HG03175 (cell line): ENCODE results near the gene CDS2.
A peak's percentile ranks its signal among the peaks of the same experiment; 100 is the strongest.

ENCODE experiments used
- ATAC-seq: cut with Tn5 transposase; IDR thresholded peaks from one replicate; pipeline ENCODE4 v1.9.1; 2021; ENCODE audit warnings: mild to moderate bottlenecking, moderate library complexity; ENCODE audit not compliant: unreplicated experiment

The CDS2 gene

DNA sequence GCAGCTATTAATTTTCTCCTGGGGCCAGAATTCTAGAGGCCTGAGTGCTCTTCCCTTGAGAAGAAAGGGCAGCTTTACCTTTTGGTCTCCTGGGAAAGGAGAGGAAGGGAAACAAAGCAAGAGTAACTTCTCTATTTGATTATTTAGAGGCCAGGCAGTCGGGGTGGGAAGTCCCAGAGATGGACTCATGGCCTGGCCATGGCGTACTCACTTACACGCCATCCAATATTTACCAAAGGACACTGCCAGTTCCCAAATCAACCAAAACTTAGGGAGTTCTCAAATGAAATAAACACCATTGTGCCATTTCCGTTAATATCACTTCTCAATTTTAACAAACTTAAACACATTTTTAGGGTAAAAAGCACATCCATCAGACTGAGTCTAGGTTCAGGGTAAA is 76.6 kb downstream of the CDS2 start:
- ATAC-seq: no peak

DNA sequence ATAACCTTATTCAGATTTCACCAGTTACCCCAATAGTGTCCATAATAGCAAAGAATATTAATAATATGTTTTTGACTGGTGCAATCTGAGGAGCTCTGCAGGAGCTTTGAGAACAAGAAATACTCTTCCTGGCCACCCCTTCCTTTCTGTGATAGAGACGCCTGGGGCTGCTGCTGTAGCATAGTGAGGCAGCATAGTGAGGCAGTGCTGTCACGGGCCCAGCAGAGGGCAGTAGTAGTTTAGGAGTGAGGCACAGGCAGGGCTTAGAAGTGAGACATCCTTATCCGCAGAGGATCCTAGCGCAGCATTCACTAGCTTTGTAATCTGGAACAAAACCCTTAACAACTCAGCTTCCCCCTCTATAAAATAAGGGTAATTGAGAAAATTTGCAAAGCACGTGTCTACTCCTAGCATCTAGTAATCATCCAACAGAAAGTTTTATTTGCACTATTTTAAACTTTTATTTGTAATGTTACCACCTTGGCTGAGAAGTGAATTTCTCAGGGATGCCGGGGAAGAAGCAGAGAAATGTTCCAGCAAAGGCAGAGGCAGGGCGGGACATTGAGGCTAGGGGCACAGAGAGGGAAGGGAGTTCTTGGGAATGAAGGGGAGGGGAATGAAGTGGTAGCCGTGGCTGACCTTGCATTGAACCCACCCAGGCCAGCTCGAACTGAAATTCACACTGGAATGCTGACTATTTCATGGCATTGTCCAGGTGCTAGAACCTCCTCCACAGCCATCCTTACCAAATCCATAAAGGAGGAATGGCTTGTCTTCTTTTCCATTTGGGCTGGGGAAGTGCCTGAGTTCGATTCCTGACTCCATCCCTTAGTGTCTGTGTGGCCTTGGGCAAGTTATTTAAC is 78.8 kb downstream of the CDS2 start:
- peak; percentile 97 for ATAC-seq

GRCh38 chr20:5207138-5207537 is 80.3 kb downstream of the CDS2 start:
- no peak for ATAC-seq

DNA sequence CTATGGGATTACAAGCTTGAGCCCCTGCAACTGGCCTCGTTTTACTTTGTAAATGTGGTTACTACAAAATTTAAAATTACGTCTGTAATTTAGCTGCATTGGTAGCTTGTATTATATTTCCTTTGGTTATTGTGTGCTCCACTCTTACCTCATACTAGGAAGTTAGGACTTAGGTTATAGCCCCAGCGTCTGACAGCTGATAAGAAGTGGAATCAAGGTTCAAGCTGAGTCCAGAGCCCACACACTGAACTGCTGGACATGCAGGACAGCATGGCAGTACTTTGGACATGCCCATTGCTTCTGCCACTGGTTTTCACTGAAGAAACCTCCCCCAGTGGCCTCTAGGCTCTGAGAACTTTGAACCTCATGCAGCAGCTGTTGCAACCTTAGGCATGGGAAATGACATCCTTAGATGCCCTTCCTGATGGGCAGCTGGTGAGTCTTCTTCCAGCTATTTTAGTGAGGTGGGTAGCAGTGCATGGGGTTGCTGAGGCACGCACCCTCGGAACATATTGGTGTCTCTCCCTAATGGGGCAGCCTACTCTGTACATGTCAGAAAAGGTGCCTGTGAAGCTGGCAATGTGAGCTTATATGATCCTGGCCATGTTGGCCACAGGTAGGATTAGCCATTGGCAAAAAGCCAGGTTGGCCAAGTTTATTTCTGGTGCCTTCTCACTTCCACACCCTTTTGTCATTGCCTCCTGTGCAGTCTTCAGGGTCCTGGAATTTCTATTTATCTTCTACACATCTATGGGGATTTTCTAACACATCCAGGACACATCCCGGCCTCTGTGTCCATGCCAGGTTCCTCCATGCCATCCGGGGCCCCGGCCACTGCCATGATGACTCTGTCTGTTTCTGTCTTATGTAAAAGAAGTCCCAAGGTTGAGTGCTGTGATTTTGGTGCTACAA is 85.3 kb downstream of the CDS2 start:
- no peak for ATAC-seq

- no peak for ATAC-seq
Observed at GRCh38 chr20:5212907-5213487, 86.2 kb downstream of the CDS2 start.

DNA sequence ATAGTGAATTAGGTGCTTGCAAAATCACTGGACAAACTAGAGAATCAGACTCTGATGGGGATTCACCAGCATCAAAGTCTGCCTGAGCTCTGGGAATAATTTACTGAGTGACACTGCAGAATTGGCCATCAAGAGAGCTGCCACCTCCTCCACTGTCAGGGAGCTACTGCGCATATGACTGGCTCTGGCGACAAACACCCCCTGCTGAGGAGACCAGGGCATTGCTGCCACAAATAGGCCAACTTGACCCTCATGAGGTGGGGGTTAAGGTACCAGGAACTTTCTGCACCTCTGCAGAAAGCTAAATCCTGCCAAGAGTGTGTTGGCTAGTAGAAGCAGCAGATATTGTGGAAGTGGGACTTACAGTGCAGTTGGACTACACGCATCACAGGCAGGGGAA is 88.0 kb downstream of the CDS2 start:
- ATAC-seq: no peak

DNA sequence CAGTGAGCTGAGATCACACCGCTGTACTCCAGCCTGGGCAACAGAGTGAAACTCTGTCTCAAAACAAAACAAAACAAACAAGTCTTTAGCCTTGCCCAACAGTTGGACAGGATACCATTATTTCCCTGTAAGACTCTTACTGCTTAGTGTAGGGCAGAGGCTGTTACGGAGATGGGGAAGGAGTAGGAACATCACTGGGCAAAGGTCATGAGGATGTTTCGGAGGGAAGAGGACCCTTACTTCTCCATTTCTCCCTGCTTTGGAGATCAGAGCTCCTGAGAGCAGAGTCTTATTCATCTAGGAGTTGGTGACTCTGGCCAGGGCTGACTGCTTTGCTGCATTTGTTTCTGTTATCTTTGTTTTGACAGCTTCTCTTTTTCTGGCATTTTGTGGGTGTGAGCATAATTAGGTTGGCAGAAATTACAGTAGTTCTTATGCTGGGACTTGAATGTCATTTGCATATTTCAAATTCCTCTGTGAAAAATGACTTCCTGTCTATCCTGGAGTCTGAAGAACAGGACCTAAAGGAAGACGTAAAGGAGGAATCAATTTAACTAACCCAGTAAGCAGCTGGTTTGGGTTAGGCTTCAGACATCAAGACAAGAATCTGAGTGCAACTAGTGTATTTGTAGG is 89.0 kb downstream of the CDS2 start:
- no peak for ATAC-seq

GRCh38 chr20:5216663-5217062 is 89.9 kb downstream of the CDS2 start:
- ATAC-seq: no peak

GRCh38 chr20:5217616-5218015 is 90.8 kb downstream of the CDS2 start:
- no peak for ATAC-seq

DNA sequence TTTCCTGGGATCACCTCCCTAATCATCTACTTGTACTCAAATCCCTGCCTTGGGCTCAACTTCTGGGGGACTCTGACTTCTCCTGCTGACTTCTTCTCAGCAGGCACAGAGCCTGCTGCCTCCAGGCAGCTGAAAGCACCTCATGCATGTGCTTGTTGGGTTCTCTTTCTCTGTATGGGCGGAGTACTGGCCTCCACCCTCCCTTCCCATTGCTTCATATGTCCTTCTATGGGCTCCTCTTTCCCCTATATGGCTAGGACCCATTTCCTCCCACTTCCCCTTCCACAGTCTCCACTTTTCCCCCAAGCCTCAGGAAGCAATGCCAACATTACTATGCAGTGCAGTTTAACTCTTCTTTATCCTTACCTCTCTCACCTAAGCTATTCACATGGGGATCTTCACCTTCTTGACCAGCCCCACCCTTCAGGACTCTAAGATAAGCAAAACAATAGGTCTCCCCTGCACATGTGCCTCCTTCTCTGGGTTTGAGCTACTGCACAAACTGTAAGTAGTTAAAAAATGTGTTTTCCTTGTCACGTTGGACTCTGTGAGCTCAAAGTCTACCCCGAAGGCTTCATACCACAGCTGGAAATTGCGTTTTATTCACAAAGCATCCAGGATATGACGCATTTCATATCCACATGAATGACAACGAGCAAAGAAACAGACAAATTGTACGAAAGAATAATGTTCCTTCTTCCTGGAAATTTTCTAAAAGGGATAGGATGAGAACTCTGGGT is 93.7 kb downstream of the CDS2 start:
- ATAC-seq: no peak

GRCh38 chr20:5221061-5221430 is 94.2 kb downstream of the CDS2 start:
- no peak for ATAC-seq

GRCh38 chr20:5222919-5223634 is 96.3 kb downstream of the CDS2 start:
- no peak for ATAC-seq

DNA sequence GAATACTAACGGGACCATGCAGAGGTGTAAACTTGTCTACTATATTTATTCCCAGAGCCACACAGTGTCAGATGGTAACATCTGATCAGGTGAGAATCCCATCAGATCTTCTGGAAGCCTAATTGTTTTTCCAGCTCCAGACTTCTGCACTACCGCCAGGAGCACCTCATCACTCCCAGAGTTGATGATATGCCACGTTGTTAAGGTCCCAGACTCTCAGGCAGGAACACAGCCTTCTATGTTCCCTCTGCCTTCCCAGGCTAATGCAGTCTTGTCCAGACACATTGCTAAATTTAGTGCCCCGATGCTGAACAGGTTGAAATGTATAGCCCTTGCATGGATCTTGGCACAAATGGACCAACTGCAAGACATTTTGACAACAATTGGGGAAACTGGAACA is 103.7 kb downstream of the CDS2 start:
- ATAC-seq: no peak

DNA sequence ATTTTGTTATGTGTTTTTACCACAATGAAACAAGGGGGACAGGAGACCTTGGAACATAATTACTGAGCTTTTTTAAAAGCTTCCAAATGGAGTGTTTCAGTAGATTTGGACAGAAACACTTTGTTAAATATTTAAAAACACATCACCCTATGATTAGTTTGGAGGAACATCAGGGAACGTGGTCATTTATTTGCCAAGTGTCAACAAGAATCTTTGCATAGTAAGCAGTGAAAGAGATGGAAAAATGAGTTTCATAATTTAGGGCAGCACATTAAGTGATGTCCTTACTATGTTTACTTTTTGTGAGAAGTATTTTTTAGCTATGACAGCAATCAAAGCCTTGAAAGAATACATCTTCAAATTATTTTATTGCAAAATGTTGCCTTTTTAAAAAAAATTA is 107.3 kb downstream of the CDS2 start:
- ATAC-seq: no peak

- no peak for ATAC-seq
Observed at GRCh38 chr20:5234978-5235377, 108.2 kb downstream of the CDS2 start.
